OCI-LY3 (cell line): Measurements from ENCODE around the gene FRAS1.

Experiments
- H2AFZ ChIP-seq: fragments of 200-600, 300-600 bp; shearing (Covaris generic); 2 replicates; pipeline ENCODE4 v1.6.0; 2014; ENCODE audit warnings: antibody characterized with exemption, low read depth, low read length
- H3K27ac ChIP-seq: fragments of 200-600, 300-600 bp; sonication (generic); 2 replicates; pipeline ENCODE4 v1.5.1; 2014; ENCODE audit warnings: mild to moderate bottlenecking, low read length, moderate library complexity, mixed read lengths
- H3K27me3 ChIP-seq: fragments of 200-600, 300-600 bp; sonication (generic); 2 replicates; pipeline ENCODE4 v1.6.1; 2014; ENCODE audit warnings: low read depth, low read length, mixed read lengths
- H3K36me3 ChIP-seq: fragments of 200-600, 300-600 bp; sonication (generic); replicated peaks from 2 replicates; pipeline ENCODE3; 2014; ENCODE audit warnings: low read depth, low read length, mixed read lengths
- H3K4me1 ChIP-seq: fragments of 300-600, 200-600 bp; sonication (generic); 2 replicates; pipeline ENCODE4 v1.6.1; 2014; ENCODE audit warnings: low read length, mixed read lengths
- H3K4me2 ChIP-seq: fragments of 200-600, 300-600 bp; sonication (generic); 2 replicates; pipeline ENCODE4 v1.6.1; 2014; ENCODE audit warnings: low read length, mixed read lengths
- H3K4me3 ChIP-seq: fragments of 300-600, 200-600 bp; sonication (generic); 2 replicates; pipeline ENCODE4 v1.5.1; 2014; ENCODE audit warnings: antibody characterized with exemption, mild to moderate bottlenecking, low read length, moderate library complexity
- H3K79me2 ChIP-seq: fragments of 300-600, 200-600 bp; shearing (Covaris generic); 2 replicates; pipeline ENCODE4 v1.6.1; 2014; ENCODE audit warnings: mild to moderate bottlenecking, low read length, mixed read lengths
- H3K9ac ChIP-seq: fragments of 300-600, 200-600 bp; shearing (Covaris generic); 2 replicates; pipeline ENCODE4 v1.6.0; 2014; ENCODE audit warnings: mild to moderate bottlenecking, low read length, moderate library complexity
- H3K9me3 ChIP-seq: fragments of 200-600, 300-600 bp; shearing (Covaris generic); 2 replicates; pipeline ENCODE4 v1.6.1; 2014; ENCODE audit warnings: low read length, mixed read lengths; ENCODE audit not compliant: insufficient read depth
- H4K20me1 ChIP-seq: fragments of 200-600, 300-600 bp; sonication (generic); 2 replicates; pipeline ENCODE4 v1.6.1; 2016; ENCODE audit warnings: low read length, mixed read lengths; ENCODE audit not compliant: insufficient read depth
- CTCF ChIP-seq: fragments of 200-600, 300-600 bp; sonication (generic); IDR thresholded peaks from 2 replicates; pipeline ENCODE4 v1.5.1; 2014; ENCODE audit warnings: antibody characterized with exemption, low read length, low read depth
- EZH2phosphoT487 ChIP-seq: fragments of 200-600 bp; shearing (Covaris generic); IDR thresholded peaks from 2 replicates; pipeline ENCODE4 v1.6.1; 2018; ENCODE audit warnings: antibody characterized with exemption, mixed run types, low read depth

Gene FRAS1

GRCh38 chr4:78588894-78589545 is 531.9 kb downstream of the FRAS1 start:
- TF ChIP-seq CTCF, result no peak
- no peak for TF ChIP-seq EZH2phosphoT487
- Histone ChIP-seq H2AFZ (0 out of 2 replicates have a peak overlapping the region, but pooled peaks have one; percentile 6), H4K20me1 (no peaks in the 10 kb centered on the region)

GRCh38 chr4:78591404-78591803 is 534.3 kb downstream of the FRAS1 start:
- TF ChIP-seq CTCF, result no peak
- no peak for TF ChIP-seq EZH2phosphoT487
- Histone ChIP-seq H3K9ac (no peak overlapping the region), H3K27ac (no peak overlapping the region), H3K79me2 (no peaks in the 10 kb centered on the region), H3K36me3 (no peaks in the 10 kb centered on the region), H3K9me3 (no peaks in the 10 kb centered on the region), H2AFZ (no peak overlapping the region), H3K27me3 (0 out of 2 replicates have a peak, but pooled peaks cover 4% of the 10 kb centered on the region), H3K4me2 (no peak overlapping the region), H4K20me1 (no peaks in the 10 kb centered on the region), H3K4me1 (peaks cover 13% of the 10 kb centered on the region), H3K4me3 (no peak overlapping the region)

More at GRCh38 chr4:78588894-78589545, 531.9 kb downstream of the FRAS1 start:
- Histone ChIP-seq H3K27me3 (0 out of 2 replicates have a peak, but pooled peaks cover 4% of the 10 kb centered on the region), H3K27ac (no peak overlapping the region), H3K4me2 (peak overlapping the region; percentile 21; the same call in 1 of the 2 replicates), H3K9ac (no peak overlapping the region), H3K36me3 (no peaks in the 10 kb centered on the region), H3K9me3 (no peaks in the 10 kb centered on the region), H3K79me2 (no peaks in the 10 kb centered on the region), H3K4me3 (no peak overlapping the region), H3K4me1 (peaks cover 13% of the 10 kb centered on the region)

GRCh38 chr4:78592088-78592783 is 535.1 kb downstream of the FRAS1 start:
- no peak for TF ChIP-seq EZH2phosphoT487
- peak; percentile 88 for TF ChIP-seq CTCF
- H3K4me1 ChIP-seq, result peaks cover 13% of the 10 kb centered on the region
- no peaks in the 10 kb centered on the region for H4K20me1 ChIP-seq
- 0 out of 2 replicates have a peak overlapping the region, but pooled peaks have one; percentile 8 for H2AFZ ChIP-seq
- no peak overlapping the region for H3K9ac ChIP-seq
- H3K9me3 ChIP-seq, result no peaks in the 10 kb centered on the region
- H3K36me3 ChIP-seq, result no peaks in the 10 kb centered on the region
- no peaks in the 10 kb centered on the region for H3K79me2 ChIP-seq
- H3K4me3 ChIP-seq, result peak overlapping the region; percentile 38
- 0 out of 2 replicates have a peak, but pooled peaks cover 4% of the 10 kb centered on the region for H3K27me3 ChIP-seq
- H3K27ac ChIP-seq, result no peak overlapping the region
- peak overlapping the region; percentile 43 for H3K4me2 ChIP-seq
